SU-DHL-6 (cell line): ENCODE results near the gene ZMIZ1.

ENCODE experiments used
- H2AFZ ChIP-seq: fragments of 200-600 bp; sonication (generic); 2 replicates; pipeline ENCODE4 v1.6.1; 2014; ENCODE audit warnings: low read depth, mild to moderate bottlenecking, moderate library complexity, mixed read lengths, antibody characterized with exemption, low read length; ENCODE audit not compliant: severe bottlenecking
- H3F3A ChIP-seq: fragments of 200-600 bp; shearing (Covaris generic); 2 replicates; pipeline ENCODE4 v1.6.0; 2016; ENCODE audit warnings: antibody characterized with exemption, mild to moderate bottlenecking; ENCODE audit not compliant: insufficient read depth
- H3K27ac ChIP-seq: fragments of 200-600 bp; sonication (generic); 2 replicates; pipeline ENCODE4 v1.5.1; 2016; ENCODE audit warnings: low read depth, mild to moderate bottlenecking, low read length, moderate library complexity, mixed read lengths
- H3K27me3 ChIP-seq: fragments of 200-600 bp; sonication (generic), shearing (Covaris generic); 2 replicates; pipeline ENCODE4 v1.6.0; 2014; ENCODE audit warnings: mild to moderate bottlenecking, low read length
- H3K36me3 ChIP-seq: fragments of 200-600 bp; sonication (generic); 2 replicates; pipeline ENCODE4 v1.6.1; 2014; ENCODE audit warnings: mild to moderate bottlenecking, low read length, mixed read lengths
- H3K4me2 ChIP-seq: fragments of 300-600, 200-600 bp; shearing (Covaris generic), sonication (generic); 2 replicates; pipeline ENCODE4 v1.6.0; 2014; ENCODE audit warnings: low read length, low read depth, mild to moderate bottlenecking; ENCODE audit not compliant: poor library complexity, severe bottlenecking
- H3K4me3 ChIP-seq: fragments of 200-600 bp; sonication (generic); 2 replicates; pipeline ENCODE4 v1.5.1; 2014; ENCODE audit warnings: antibody characterized with exemption, low read length, mild to moderate bottlenecking, mixed read lengths; ENCODE audit not compliant: insufficient read depth, poor library complexity, severe bottlenecking
- H3K79me2 ChIP-seq: fragments of 200-600 bp; sonication (generic); 2 replicates; pipeline ENCODE4 v1.6.1; 2014; ENCODE audit warnings: mild to moderate bottlenecking, low read length, moderate library complexity; ENCODE audit not compliant: insufficient read depth
- H3K9ac ChIP-seq: fragments of 200-600 bp; sonication (generic); 2 replicates; pipeline ENCODE4 v1.7.0; 2014; ENCODE audit warnings: mild to moderate bottlenecking, low read length
- H3K9me2 ChIP-seq: fragments of 200-600 bp; sonication (generic); replicated peaks from 2 replicates; pipeline ENCODE4 v1.6.1; 2014; ENCODE audit warnings: low read length; ENCODE audit not compliant: insufficient read depth
- H3K9me3 ChIP-seq: fragments of 200-600 bp; sonication (generic); 2 replicates; pipeline ENCODE4 v1.6.1; 2014; ENCODE audit warnings: low read length, mixed read lengths; ENCODE audit not compliant: insufficient read depth
- H4K20me1 ChIP-seq: fragments of 200-600 bp; sonication (generic); 2 replicates; pipeline ENCODE4 v1.6.1; 2014; ENCODE audit warnings: low read depth, mild to moderate bottlenecking, antibody characterized with exemption, low read length, moderate library complexity, mixed read lengths
- EZH2phosphoT487 ChIP-seq: fragments of 200-600 bp; sonication (generic), shearing (Covaris generic); conservative IDR thresholded peaks from 2 replicates; pipeline ENCODE4 v1.6.1; 2018; ENCODE audit warnings: mild to moderate bottlenecking, antibody characterized with exemption, low read length, moderate library complexity, mixed read lengths
- TF ChIP-seq, protein P1 (sequence below): fragments of 200-600 bp; sonication (generic); IDR thresholded peaks from one replicate; pipeline ENCODE4 v1.5.1; 2017; ENCODE audit warnings: antibody characterized with exemption, mild to moderate bottlenecking, low read length, moderate library complexity; ENCODE audit not compliant: insufficient read depth, poor library complexity, severe bottlenecking

Gene ZMIZ1

GRCh38 chr10:79305988-79306387, 237.2 kb downstream of the ZMIZ1 start:
- Histone ChIP-seq H3K36me3 (no peaks in the 10 kb centered on the region), H4K20me1 (no peaks in the 10 kb centered on the region), H3K4me3 (no peak overlapping the region), H3K9me2 (no peaks in the 10 kb centered on the region), H3K79me2 (no peaks in the 10 kb centered on the region), H3K27ac (no peak overlapping the region), H3K9ac (no peak overlapping the region), H3K4me2 (no peak overlapping the region), H3K9me3 (no peaks in the 10 kb centered on the region), H2AFZ (no peak overlapping the region), H3K27me3 (no peaks in the 10 kb centered on the region), H3F3A (no peaks in the 10 kb centered on the region)
- TF ChIP-seq EZH2phosphoT487, result no peak
- TF ChIP-seq, protein P1, sequence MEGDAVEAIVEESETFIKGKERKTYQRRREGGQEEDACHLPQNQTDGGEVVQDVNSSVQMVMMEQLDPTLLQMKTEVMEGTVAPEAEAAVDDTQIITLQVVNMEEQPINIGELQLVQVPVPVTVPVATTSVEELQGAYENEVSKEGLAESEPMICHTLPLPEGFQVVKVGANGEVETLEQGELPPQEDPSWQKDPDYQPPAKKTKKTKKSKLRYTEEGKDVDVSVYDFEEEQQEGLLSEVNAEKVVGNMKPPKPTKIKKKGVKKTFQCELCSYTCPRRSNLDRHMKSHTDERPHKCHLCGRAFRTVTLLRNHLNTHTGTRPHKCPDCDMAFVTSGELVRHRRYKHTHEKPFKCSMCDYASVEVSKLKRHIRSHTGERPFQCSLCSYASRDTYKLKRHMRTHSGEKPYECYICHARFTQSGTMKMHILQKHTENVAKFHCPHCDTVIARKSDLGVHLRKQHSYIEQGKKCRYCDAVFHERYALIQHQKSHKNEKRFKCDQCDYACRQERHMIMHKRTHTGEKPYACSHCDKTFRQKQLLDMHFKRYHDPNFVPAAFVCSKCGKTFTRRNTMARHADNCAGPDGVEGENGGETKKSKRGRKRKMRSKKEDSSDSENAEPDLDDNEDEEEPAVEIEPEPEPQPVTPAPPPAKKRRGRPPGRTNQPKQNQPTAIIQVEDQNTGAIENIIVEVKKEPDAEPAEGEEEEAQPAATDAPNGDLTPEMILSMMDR, result no peak

DNA sequence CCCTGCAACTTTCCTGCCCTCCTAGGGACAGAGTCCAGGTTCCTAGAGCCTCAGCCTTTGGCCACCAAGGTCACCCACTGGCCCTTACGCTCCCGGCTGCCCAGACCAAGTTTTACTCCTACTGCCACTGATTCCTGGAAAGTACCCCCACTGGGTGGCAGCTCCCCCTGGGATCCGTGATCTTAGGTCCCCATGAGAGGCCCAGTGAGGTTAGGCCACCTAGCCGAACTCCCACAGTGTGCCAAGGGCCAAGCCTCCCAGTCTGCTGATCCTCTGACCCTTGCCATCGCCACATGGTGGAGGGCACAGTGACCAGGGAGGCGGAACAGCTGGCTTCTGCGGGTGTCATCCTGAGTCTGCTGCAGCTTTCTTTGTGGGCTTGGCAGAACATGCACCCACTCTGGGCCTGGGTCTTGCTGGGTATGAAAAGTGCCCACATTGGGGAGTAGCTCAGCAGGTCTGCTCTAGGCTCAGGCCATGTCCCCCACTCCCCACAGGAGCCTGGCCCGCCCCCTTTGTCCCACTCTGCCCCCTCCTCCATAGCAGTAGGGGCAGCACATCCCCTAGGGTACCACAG, 238.0 kb downstream of the ZMIZ1 start:
- Histone ChIP-seq H3K9me3 (no peaks in the 10 kb centered on the region), H3K27me3 (no peaks in the 10 kb centered on the region), H3F3A (no peaks in the 10 kb centered on the region), H4K20me1 (no peaks in the 10 kb centered on the region), H3K36me3 (no peaks in the 10 kb centered on the region), H3K4me2 (no peak overlapping the region), H3K27ac (no peak overlapping the region), H3K4me3 (no peak overlapping the region), H2AFZ (no peak overlapping the region), H3K79me2 (no peaks in the 10 kb centered on the region), H3K9ac (no peak overlapping the region), H3K9me2 (no peaks in the 10 kb centered on the region)
- TF ChIP-seq, protein P1, result no peak
- no peak for TF ChIP-seq EZH2phosphoT487

- no peak for TF ChIP-seq EZH2phosphoT487
- TF ChIP-seq, protein P1, result no peak
- no peaks in the 10 kb centered on the region for H4K20me1 ChIP-seq
- no peak overlapping the region for H3K4me3 ChIP-seq
- H2AFZ ChIP-seq, result no peak overlapping the region
- H3K9ac ChIP-seq, result no peak overlapping the region
- no peak overlapping the region for H3K27ac ChIP-seq
- H3K9me2 ChIP-seq, result no peaks in the 10 kb centered on the region
- no peaks in the 10 kb centered on the region for H3K79me2 ChIP-seq
- H3K27me3 ChIP-seq, result no peaks in the 10 kb centered on the region
- H3K36me3 ChIP-seq, result no peaks in the 10 kb centered on the region
- H3K4me2 ChIP-seq, result no peak overlapping the region
- H3K9me3 ChIP-seq, result no peaks in the 10 kb centered on the region
- no peaks in the 10 kb centered on the region for H3F3A ChIP-seq
Measured at GRCh38 chr10:79308016-79308415, 239.2 kb downstream of the ZMIZ1 start.
